Measurements from ENCODE around the gene PAK4.
A peak's percentile ranks its signal among the peaks of the same experiment; 100 is the strongest.

The PAK4 gene

GRCh38 chr19:39155114-39155700 is 29.6 kb downstream of the PAK4 start:
- TF ChIP-seq POLR2A (IDR thresholded peaks at IDR 0.05; ENCODE audit: low read depth, low read length) (no peak), TAF1 (IDR thresholded peaks at IDR 0.05; ENCODE audit: borderline replicate concordance, low read depth, low read length) (no peak), POLR2AphosphoS5 (IDR thresholded peaks at IDR 0.05; ENCODE audit: low read depth, low read length) (no peak)
- FAIRE-seq (no peak), DNase-seq (ENCODE audit: insufficient read length) (no peak)

DNA sequence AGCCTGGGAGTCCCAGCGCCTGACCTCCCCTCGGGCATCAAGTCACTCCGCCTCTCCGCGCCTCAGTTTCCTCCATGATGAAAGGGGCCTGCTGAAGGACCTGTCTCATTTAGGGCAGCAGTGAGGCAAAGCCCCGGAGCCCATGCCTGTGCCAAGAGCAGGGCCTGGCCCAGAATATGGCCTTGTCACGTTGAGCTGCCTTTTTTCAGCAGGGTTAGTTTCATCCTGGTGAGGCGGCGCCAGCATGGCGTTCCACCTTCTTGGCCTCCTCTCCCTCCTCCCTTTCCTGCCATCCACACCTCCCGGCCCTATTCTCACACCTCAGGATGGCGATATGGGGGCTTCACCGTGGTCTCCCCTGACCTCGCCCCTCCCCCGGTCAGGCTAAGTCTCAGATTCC is 30.2 kb downstream of the PAK4 start:
- DNase-seq (ENCODE audit: insufficient read length) = no peak
- TF ChIP-seq POLR2AphosphoS5 (IDR thresholded peaks at IDR 0.05; ENCODE audit: low read depth, low read length) (no peak), POLR2A (IDR thresholded peaks at IDR 0.05; ENCODE audit: low read depth, low read length) (no peak), TAF1 (IDR thresholded peaks at IDR 0.05; ENCODE audit: borderline replicate concordance, low read depth, low read length) (no peak)
- FAIRE-seq = no peak

- TF ChIP-seq POLR2AphosphoS5 (IDR thresholded peaks at IDR 0.05; ENCODE audit: low read depth, low read length) (no peak), POLR2A (IDR thresholded peaks at IDR 0.05; ENCODE audit: low read depth, low read length) (no peak), TAF1 (IDR thresholded peaks at IDR 0.05; ENCODE audit: borderline replicate concordance, low read depth, low read length) (no peak)
- FAIRE-seq (no peak), DNase-seq (ENCODE audit: insufficient read length) (no peak)
Measured at GRCh38 chr19:39156326-39157230, 31.0 kb downstream of the PAK4 start.

- DNase-seq (ENCODE audit: insufficient read length) (no peak), FAIRE-seq (no peak)
- TF ChIP-seq POLR2AphosphoS5 (IDR thresholded peaks at IDR 0.05; ENCODE audit: low read depth, low read length) = no peak
- TF ChIP-seq TAF1 (IDR thresholded peaks at IDR 0.05; ENCODE audit: borderline replicate concordance, low read depth, low read length) = no peak
- no peak for TF ChIP-seq POLR2A (IDR thresholded peaks at IDR 0.05; ENCODE audit: low read depth, low read length)
Measured at GRCh38 chr19:39157275-39157996, 31.9 kb downstream of the PAK4 start.

DNA sequence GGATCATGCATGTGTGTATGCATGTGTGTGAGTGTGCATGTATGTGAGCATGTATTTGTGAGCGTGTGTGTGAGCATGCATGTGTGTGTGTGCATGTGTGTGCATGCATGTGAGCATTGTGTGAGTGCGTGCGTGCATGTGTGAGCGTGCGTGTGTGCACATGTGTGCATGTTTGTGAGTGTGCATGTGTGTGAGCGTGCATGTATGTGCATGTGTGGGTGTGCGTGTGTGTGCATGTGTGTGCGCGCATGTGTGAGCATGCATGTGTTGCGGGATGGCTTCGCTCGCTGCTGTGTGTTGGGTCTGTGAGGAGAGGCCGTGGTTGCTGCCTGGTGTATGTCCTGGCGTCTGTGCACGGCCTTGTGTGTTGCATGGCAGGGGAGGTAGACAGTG is 32.4 kb downstream of the PAK4 start:
- TF ChIP-seq POLR2A (IDR thresholded peaks at IDR 0.05; ENCODE audit: low read depth, low read length) = no peak
- TF ChIP-seq POLR2AphosphoS5 (IDR thresholded peaks at IDR 0.05; ENCODE audit: low read depth, low read length) = peak; percentile 60; the same call in 1 of the 2 replicates
- no peak for TF ChIP-seq TAF1 (IDR thresholded peaks at IDR 0.05; ENCODE audit: borderline replicate concordance, low read depth, low read length)
- FAIRE-seq = no peak
- no peak for DNase-seq (ENCODE audit: insufficient read length)

DNA sequence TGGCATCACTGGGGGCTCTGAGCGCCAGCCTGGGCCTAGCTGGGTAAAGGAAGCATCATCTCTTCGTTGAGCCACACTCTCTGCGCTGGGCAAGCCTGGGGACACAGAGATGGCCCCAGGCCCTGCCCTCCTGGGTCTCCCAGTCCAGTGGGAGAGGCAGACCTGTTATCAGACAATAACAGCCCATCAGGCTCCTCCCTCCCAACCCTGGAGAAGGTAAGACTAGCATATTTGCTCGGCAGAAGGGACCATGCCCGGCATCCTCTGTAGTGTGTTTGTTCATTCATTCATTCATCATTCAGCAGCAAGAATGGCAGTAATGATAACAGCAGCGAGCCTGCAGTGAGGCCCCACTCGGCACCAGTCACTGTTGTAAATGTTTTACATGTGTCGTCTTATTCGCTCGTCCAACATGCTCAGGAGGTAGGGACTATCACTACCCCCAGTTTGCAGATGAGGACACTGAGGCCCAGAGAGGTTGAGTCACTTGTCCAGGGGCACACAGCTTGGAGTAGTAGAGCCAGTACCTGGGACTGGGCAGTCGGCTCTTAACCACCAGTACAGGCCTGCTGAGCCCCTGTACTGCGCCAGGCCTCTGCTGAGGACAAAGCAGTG is 33.2 kb downstream of the PAK4 start:
- DNase-seq (ENCODE audit: insufficient read length) (no peak), FAIRE-seq (no peak)
- TF ChIP-seq TAF1 (IDR thresholded peaks at IDR 0.05; ENCODE audit: borderline replicate concordance, low read depth, low read length) (no peak), POLR2A (IDR thresholded peaks at IDR 0.05; ENCODE audit: low read depth, low read length) (no peak), POLR2AphosphoS5 (IDR thresholded peaks at IDR 0.05; ENCODE audit: low read depth, low read length) (no peak)

DNA sequence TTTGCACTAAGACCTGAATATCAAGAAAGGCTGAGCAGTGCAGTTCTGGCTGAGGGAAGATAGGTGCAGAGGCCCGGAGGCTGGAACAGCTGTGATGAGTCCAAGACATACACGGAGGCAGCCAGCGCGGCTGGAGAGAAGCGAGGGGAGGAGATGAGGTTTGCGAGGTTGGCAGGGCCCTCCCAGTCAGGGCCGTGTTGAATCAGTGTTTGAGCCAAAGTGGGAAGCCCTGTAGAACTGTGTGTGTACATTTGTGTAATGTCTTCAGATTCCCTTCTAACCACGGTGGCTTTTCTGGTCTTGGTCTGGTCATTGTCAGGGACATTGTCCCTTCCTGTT is 34.9 kb downstream of the PAK4 start:
- FAIRE-seq (no peak), DNase-seq (ENCODE audit: insufficient read length) (no peak)
- TF ChIP-seq TAF1 (IDR thresholded peaks at IDR 0.05; ENCODE audit: borderline replicate concordance, low read depth, low read length) = no peak
- no peak for TF ChIP-seq POLR2A (IDR thresholded peaks at IDR 0.05; ENCODE audit: low read depth, low read length)
- no peak for TF ChIP-seq POLR2AphosphoS5 (IDR thresholded peaks at IDR 0.05; ENCODE audit: low read depth, low read length)

- FAIRE-seq (no peak), DNase-seq (ENCODE audit: insufficient read length) (no peak)
- no peak for TF ChIP-seq POLR2A (IDR thresholded peaks at IDR 0.05; ENCODE audit: low read depth, low read length)
Measured at GRCh38 chr19:39160889-39161672, 35.5 kb downstream of the PAK4 start.

DNA sequence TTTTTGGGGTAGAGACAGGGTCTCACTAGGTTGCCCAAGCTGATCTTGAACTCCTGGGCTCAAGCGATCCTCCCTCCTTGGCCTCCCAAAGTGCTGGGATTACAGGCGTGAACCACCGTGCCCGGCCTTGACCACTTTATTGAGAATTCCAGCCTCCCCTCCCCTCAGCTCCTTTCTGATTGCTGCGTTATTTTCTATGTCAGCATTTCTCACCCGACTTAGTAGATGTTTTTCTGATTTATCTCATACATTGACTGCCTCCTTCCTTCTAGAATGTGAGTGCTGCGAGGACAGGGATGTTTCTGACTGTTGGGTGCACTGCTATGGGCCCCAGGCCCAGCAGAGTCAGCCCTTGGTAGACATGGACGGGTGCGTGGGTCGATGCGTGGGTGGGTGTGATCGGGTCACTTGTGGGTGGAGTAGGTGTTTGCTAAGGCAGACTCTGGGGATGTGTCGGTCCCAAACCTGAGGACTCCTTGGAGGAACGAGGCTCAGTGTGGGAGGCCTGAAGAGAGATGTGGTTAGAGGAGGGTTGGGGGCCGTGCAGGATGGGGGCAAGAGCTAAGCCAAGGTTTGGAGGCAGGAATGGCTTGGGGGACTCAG is 37.0 kb downstream of the PAK4 start:
- FAIRE-seq = no peak
- no peak for DNase-seq (ENCODE audit: insufficient read length)
- no peak for TF ChIP-seq TAF1 (IDR thresholded peaks at IDR 0.05; ENCODE audit: borderline replicate concordance, low read depth, low read length)
- TF ChIP-seq POLR2A (IDR thresholded peaks at IDR 0.05; ENCODE audit: low read depth, low read length) = no peak

- FAIRE-seq (no peak), DNase-seq (ENCODE audit: insufficient read length) (no peak)
- TF ChIP-seq POLR2AphosphoS5 (IDR thresholded peaks at IDR 0.05; ENCODE audit: low read depth, low read length) (no peak), TAF1 (IDR thresholded peaks at IDR 0.05; ENCODE audit: borderline replicate concordance, low read depth, low read length) (no peak), POLR2A (IDR thresholded peaks at IDR 0.05; ENCODE audit: low read depth, low read length) (no peak)
Measured at GRCh38 chr19:39163621-39164020, 38.0 kb downstream of the PAK4 start.
